Duodenal mucosa (tissue), 2 donors: ENCODE results near the gene MYO16.

Experiments used
- H3K27ac ChIP-seq: one replicate; pipeline ENCODE4 v1.7.0; 2013; ENCODE audit warnings: low read depth, low read length
- H3K27me3 ChIP-seq, 2 donors: one replicate each; pipeline ENCODE4 v1.7.0; 2013; ENCODE audit warnings: low read length in 2 of 2, control low read depth in 1 of 2; ENCODE audit not compliant: insufficient read depth in 2 of 2, control insufficient read depth in 1 of 2
- H3K36me3 ChIP-seq, 2 donors: one replicate each; pipeline ENCODE4 v1.7.0; 2013; ENCODE audit warnings: low read length in 2 of 2, control low read depth in 1 of 2; ENCODE audit not compliant: insufficient read depth in 2 of 2, control insufficient read depth in 1 of 2
- H3K4me1 ChIP-seq, 2 donors: one replicate each; pipeline ENCODE4 v1.7.0; 2013; ENCODE audit warnings: low read length in 2 of 2, control low read depth in 1 of 2; ENCODE audit not compliant: insufficient read depth in 2 of 2, control insufficient read depth in 1 of 2
- H3K4me3 ChIP-seq, 2 donors: one replicate each; pipeline ENCODE4 v1.7.0; 2013; ENCODE audit warnings: low read length in 2 of 2, low read depth in 1 of 2
- H3K9ac ChIP-seq, 2 donors: one replicate each; pipeline ENCODE4 v1.7.0; 2013; ENCODE audit warnings: low read length in 2 of 2, low read depth in 1 of 2
- H3K9me3 ChIP-seq, 2 donors: one replicate each; pipeline ENCODE4 v1.7.0; 2013; ENCODE audit warnings: low read length in 2 of 2, control low read depth in 1 of 2; ENCODE audit not compliant: control insufficient read depth in 1 of 2

The MYO16 gene

GRCh38 chr13:108725471-108725870 lies 96.1 kb downstream of the MYO16 start:
- Histone ChIP-seq H3K4me1 (no peaks in the 10 kb centered on the region), H3K9ac (no peak overlapping the region), H3K36me3 (no peaks in the 10 kb centered on the region), H3K27ac (no peak overlapping the region), H3K27me3 (no peaks in the 10 kb centered on the region), H3K4me3 (no peak overlapping the region), H3K9me3 (no peaks in the 10 kb centered on the region)

- no peak overlapping the region for H3K4me3 ChIP-seq
- H3K9ac ChIP-seq, result no peak overlapping the region
- no peaks in the 10 kb centered on the region for H3K4me1 ChIP-seq
- H3K9me3 ChIP-seq, result peaks cover 0 to 4% of the 10 kb centered on the region in 2 donors
- H3K27ac ChIP-seq, result no peak overlapping the region
- H3K27me3 ChIP-seq, result no peaks in the 10 kb centered on the region
- H3K36me3 ChIP-seq, result no peaks in the 10 kb centered on the region
These were observed 99.0 kb downstream of the MYO16 start for GRCh38 chr13:108728370-108728769.

- Histone ChIP-seq H3K9ac (no peak overlapping the region), H3K9me3 (peaks cover 0 to 4% of the 10 kb centered on the region in 2 donors), H3K27me3 (no peaks in the 10 kb centered on the region), H3K27ac (no peak overlapping the region), H3K4me3 (no peak overlapping the region), H3K36me3 (no peaks in the 10 kb centered on the region), H3K4me1 (no peaks in the 10 kb centered on the region)
These were observed 103.7 kb downstream of the MYO16 start for GRCh38 chr13:108733022-108733560.

- Histone ChIP-seq H3K27ac (no peak overlapping the region), H3K4me1 (no peaks in the 10 kb centered on the region), H3K9ac (no peak overlapping the region), H3K9me3 (peaks cover 0 to 4% of the 10 kb centered on the region in 2 donors), H3K27me3 (no peaks in the 10 kb centered on the region), H3K4me3 (no peak overlapping the region), H3K36me3 (no peaks in the 10 kb centered on the region)
These were observed 105.3 kb downstream of the MYO16 start for GRCh38 chr13:108734676-108735075.

GRCh38 chr13:108741930-108742329 lies 112.5 kb downstream of the MYO16 start:
- Histone ChIP-seq H3K4me3 (no peak overlapping the region), H3K9ac (no peak overlapping the region), H3K4me1 (no peaks in the 10 kb centered on the region), H3K9me3 (peaks cover 0 to 9% of the 10 kb centered on the region in 2 donors), H3K27me3 (no peaks in the 10 kb centered on the region), H3K36me3 (no peaks in the 10 kb centered on the region), H3K27ac (no peak overlapping the region)

GRCh38 chr13:108742701-108743451 lies 113.5 kb downstream of the MYO16 start:
- peaks cover 0 to 9% of the 10 kb centered on the region in 2 donors for H3K9me3 ChIP-seq
- no peaks in the 10 kb centered on the region for H3K27me3 ChIP-seq
- H3K4me3 ChIP-seq, result no peak overlapping the region
- no peaks in the 10 kb centered on the region for H3K4me1 ChIP-seq
- H3K36me3 ChIP-seq, result no peaks in the 10 kb centered on the region
- no peak overlapping the region for H3K27ac ChIP-seq
- H3K9ac ChIP-seq, result no peak overlapping the region

- Histone ChIP-seq H3K27ac (no peak overlapping the region), H3K36me3 (no peaks in the 10 kb centered on the region), H3K4me1 (no peaks in the 10 kb centered on the region), H3K4me3 (no peak overlapping the region), H3K27me3 (no peaks in the 10 kb centered on the region), H3K9ac (no peak overlapping the region), H3K9me3 (peaks cover 0 to 9% of the 10 kb centered on the region in 2 donors)
These were observed 114.1 kb downstream of the MYO16 start for GRCh38 chr13:108743522-108743921.

GRCh38 chr13:108747843-108748242 lies 118.4 kb downstream of the MYO16 start:
- no peak overlapping the region for H3K4me3 ChIP-seq
- no peak overlapping the region for H3K27ac ChIP-seq
- no peaks in the 10 kb centered on the region for H3K4me1 ChIP-seq

GRCh38 chr13:108752276-108752675 lies 122.9 kb downstream of the MYO16 start:
- Histone ChIP-seq H3K27me3 (no peaks in the 10 kb centered on the region), H3K27ac (no peak overlapping the region), H3K4me3 (no peak overlapping the region), H3K4me1 (no peaks in the 10 kb centered on the region), H3K9me3 (no peaks in the 10 kb centered on the region), H3K36me3 (no peaks in the 10 kb centered on the region), H3K9ac (no peak overlapping the region)

More at GRCh38 chr13:108747843-108748242, 118.4 kb downstream of the MYO16 start:
- H3K27me3 ChIP-seq, result no peaks in the 10 kb centered on the region
- H3K36me3 ChIP-seq, result no peaks in the 10 kb centered on the region
- H3K9me3 ChIP-seq, result peaks cover 0 to 4% of the 10 kb centered on the region in 2 donors
- no peak overlapping the region for H3K9ac ChIP-seq

- no peak overlapping the region for H3K9ac ChIP-seq
- H3K27me3 ChIP-seq, result no peaks in the 10 kb centered on the region
- no peak overlapping the region for H3K27ac ChIP-seq
These were observed 125.7 kb downstream of the MYO16 start for GRCh38 chr13:108755083-108755482.

More at GRCh38 chr13:108755083-108755482, 125.7 kb downstream of the MYO16 start:
- Histone ChIP-seq H3K36me3 (no peaks in the 10 kb centered on the region), H3K4me3 (no peak overlapping the region), H3K4me1 (no peaks in the 10 kb centered on the region), H3K9me3 (no peaks in the 10 kb centered on the region)
